ENCODE data around the gene TMPRSS6. TPM values are rescaled to one million over a fixed set of nuclear protein-coding genes. Genes with fewer than 3 reads are reported as not detected.

Gene TMPRSS6
- total and polyA plus RNA-seq, 2 of the 13 experiments (the other 11 are each of a cell fraction or from before 2014, with no cell fraction given): 4.2 to 4.8 TPM

- TF ChIP-seq KIAA2018 (CRISPR knock-in tag; IDR thresholded peaks at IDR 0.05; ENCODE audit: borderline replicate concordance) (no peak; the same call in 1 of the 2 replicates), NONO (IDR thresholded peaks at IDR 0.05) (no peak), NONO (CRISPR knock-in tag; conservative IDR thresholded peaks at IDR 0.05) (0 out of 2 replicates have a peak, but pooled peaks have one; percentile 41), THAP9 (CRISPR knock-in tag; IDR thresholded peaks at IDR 0.05; ENCODE audit: borderline replicate concordance) (peak; percentile 57), ZNF431 (CRISPR knock-in tag; IDR thresholded peaks at IDR 0.05; ENCODE audit: borderline replicate concordance, low read depth) (no peak), ZNF597 (CRISPR knock-in tag; IDR thresholded peaks at IDR 0.05) (no peak), ZNF232 (CRISPR knock-in tag; IDR thresholded peaks at IDR 0.05; ENCODE audit: borderline replicate concordance) (peak; percentile 55; the same call in 1 of the 2 replicates), ZNF264 (CRISPR knock-in tag; IDR thresholded peaks at IDR 0.05) (peak; percentile 67; the same call in 1 of the 2 replicates), ARHGAP35 (CRISPR knock-in tag; IDR thresholded peaks at IDR 0.05; ENCODE audit: borderline replicate concordance) (no peak), KDM6A (CRISPR knock-in tag; IDR thresholded peaks at IDR 0.05; ENCODE audit: low read depth) (peak; percentile 88), DMAP1 (CRISPR knock-in tag; IDR thresholded peaks at IDR 0.05) (peak; percentile 68; the same call in 1 of the 2 replicates), NFATC3 (CRISPR knock-in tag; IDR thresholded peaks at IDR 0.05) (no peak), TP53 (CRISPR knock-in tag; conservative IDR thresholded peaks at IDR 0.05) (no peak), ATRX (CRISPR knock-in tag; IDR thresholded peaks at IDR 0.05; ENCODE audit: borderline replicate concordance) (no peak), CENPT (CRISPR knock-in tag; IDR thresholded peaks at IDR 0.05; ENCODE audit: low read depth) (no peak), SIN3A (IDR thresholded peaks at IDR 0.05; ENCODE audit: borderline replicate concordance, low read depth, low read length) (no peak), ZSCAN30 (CRISPR knock-in tag; IDR thresholded peaks at IDR 0.05) (no peak)
Measured at GRCh38 chr22:37033605-37034430, 75.7 kb downstream of the TMPRSS6 start (continued).
